GM12878 (cell line): ENCODE measurements around the gene CCDC97. TPM values are rescaled to one million over a fixed set of nuclear protein-coding genes. Genes with fewer than 3 reads are reported as not detected.

ENCODE experiments used
- ASH2L ChIP-seq: fragments of 300-600, 200-600 bp; sonication (generic); IDR thresholded peaks from 2 replicates; pipeline ENCODE4 v1.6.1; 2017; ENCODE audit warnings: low read depth, mild to moderate bottlenecking, borderline replicate concordance
- ATF2 ChIP-seq: IDR thresholded peaks from 2 replicates; pipeline ENCODE4 v1.6.1; 2012; ENCODE audit warnings: low read length, inconsistent platforms
- CREM ChIP-seq: IDR thresholded peaks from 2 replicates; pipeline ENCODE4 v1.6.1; 2014; ENCODE audit warnings: antibody characterized with exemption, low read depth
- IRF5 ChIP-seq: fragments of 450-650 bp; IDR thresholded peaks from 2 replicates; pipeline ENCODE4 v1.6.1; 2017; ENCODE audit warnings: borderline replicate concordance
- NFYA ChIP-seq: IDR thresholded peaks from 2 replicates; pipeline ENCODE4 v1.6.1; 2011; ENCODE audit warnings: low read depth, mild to moderate bottlenecking, low read length, improper control_type of control experiment, borderline replicate concordance
- PBX3 ChIP-seq: IDR thresholded peaks from 2 replicates; pipeline ENCODE4 v1.6.1; 2011; ENCODE audit warnings: mild to moderate bottlenecking, low read depth, low read length, moderate library complexity; ENCODE audit not compliant: insufficient replicate concordance
- POLR2AphosphoS2 ChIP-seq: IDR thresholded peaks from 2 replicates; pipeline ENCODE4 v1.6.1; 2011; ENCODE audit warnings: low read depth, mild to moderate bottlenecking, low read length, improper control_type of control experiment, moderate library complexity
- RFX5 ChIP-seq: IDR thresholded peaks from 2 replicates; pipeline ENCODE4 v1.6.1; 2011; ENCODE audit warnings: low read depth, low read length, improper control_type of control experiment
- SMC3 ChIP-seq: IDR thresholded peaks from 2 replicates; pipeline ENCODE4 v1.6.1; 2011; ENCODE audit warnings: low read length, improper control_type of control experiment, borderline replicate concordance
- SREBF1 ChIP-seq: IDR thresholded peaks from 2 replicates; pipeline ENCODE4 v1.6.1; 2012; ENCODE audit warnings: mild to moderate bottlenecking, low read length
- STAT1 ChIP-seq: fragments of 450-650 bp; conservative IDR thresholded peaks from 2 replicates; pipeline ENCODE4 v1.6.1; 2014; ENCODE audit warnings: antibody characterized with exemption, mild to moderate bottlenecking
- TBL1XR1 ChIP-seq: IDR thresholded peaks from 2 replicates; pipeline ENCODE4 v1.6.1; 2012; ENCODE audit warnings: low read depth, low read length, improper control_type of control experiment
- WRNIP1 ChIP-seq: IDR thresholded peaks from 2 replicates; pipeline ENCODE4 v1.6.1; 2011; ENCODE audit warnings: low read depth, low read length, improper control_type of control experiment, borderline replicate concordance
- ZBED1 ChIP-seq: IDR thresholded peaks from 2 replicates; pipeline ENCODE4 v1.6.1; 2016; ENCODE audit warnings: borderline replicate concordance
- ZBTB40 ChIP-seq: fragments of 450-650 bp; IDR thresholded peaks from 2 replicates; pipeline ENCODE4 v1.6.1; 2016; ENCODE audit warnings: mild to moderate bottlenecking, moderate library complexity, borderline replicate concordance
- ZNF24 ChIP-seq: fragments of 450-650 bp; IDR thresholded peaks from 2 replicates; pipeline ENCODE4 v1.6.1; 2017; ENCODE audit warnings: antibody characterized with exemption, mild to moderate bottlenecking
- ZNF592 ChIP-seq: fragments of 450-650 bp; IDR thresholded peaks from 2 replicates; pipeline ENCODE4 v1.6.1; 2017; ENCODE audit warnings: mild to moderate bottlenecking, moderate library complexity
- polyA plus RNA-seq, 11 experiments: library from polyadenylated mRNA; depleted of rRNA in 4 of 11; unstranded in 6 of 11; stranded (reverse) in 5 of 11; fragments of >200 nt; fragmentation: Nextera tagmentation in 4 of 11; fragmentation: Illumina TruSeq in 1 of 11; extraction: Ambion mirVana in 4 of 11; extraction: Trizol in 1 of 11; gene quantifications; 1 replicate in 1 of 11; 2 replicates in 10 of 11; pipeline versions ENCODE4 v1.2.1 to v1.2.3, GENCODE V29; 2011 to 2016; ENCODE audit warnings: inconsistent platforms in 2 of 11, missing spikeins in 2 of 11, low read depth in 1 of 11
- total RNA-seq, 4 experiments: library from RNA; depleted of rRNA in 3 of 4; stranded (reverse); fragments of >200 nt in 3 of 4; fragmentation: Illumina TruSeq in 1 of 4; extraction: Trizol in 1 of 4; gene quantifications; 2 replicates each; pipeline versions ENCODE4 v1.2.1 to v1.2.3, GENCODE V29; 2013 to 2021

The CCDC97 gene
- total and polyA plus RNA-seq, 10 of the 15 experiments (the other 5 are each of a cell fraction or from before 2014, with no cell fraction given), result 1.8 to 34.1 (median 18.8) TPM

DNA sequence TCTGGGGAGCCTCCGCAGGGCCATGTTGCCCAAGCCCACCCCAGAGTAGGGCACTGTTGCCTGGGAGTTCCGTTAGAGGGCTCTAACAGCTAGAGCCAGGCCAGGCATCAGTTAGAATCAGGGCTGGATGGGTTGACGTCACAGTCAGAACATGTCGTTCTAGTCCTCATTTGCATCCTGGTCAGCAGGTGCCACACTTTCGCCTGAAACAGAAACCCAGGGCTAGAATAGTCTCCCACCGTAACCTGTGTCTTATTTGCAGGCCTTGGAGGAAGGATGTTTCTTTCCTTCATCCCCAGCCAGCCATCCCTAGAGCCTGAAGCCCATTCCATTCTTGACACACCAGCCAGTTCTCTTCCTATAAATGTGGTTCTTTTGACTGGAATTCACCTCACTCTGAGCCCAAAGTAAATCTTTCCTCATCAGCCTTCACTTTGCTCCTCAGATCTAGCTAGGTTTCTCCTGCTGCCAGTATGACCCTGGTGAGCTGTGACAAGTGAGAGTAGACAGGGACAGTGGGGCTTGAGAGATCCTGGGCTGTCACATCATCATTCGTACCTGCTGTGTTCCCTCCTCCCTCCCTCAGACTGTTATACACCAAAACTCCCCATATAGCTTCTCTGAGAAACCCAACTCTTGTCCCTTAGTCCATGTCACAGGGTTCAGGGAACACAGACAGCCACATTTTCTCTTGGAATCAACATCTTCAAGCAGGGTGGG, 12.2 kb upstream of the CCDC97 start (continued):
- TF ChIP-seq CREM, result peak; percentile 71
- no peak for TF ChIP-seq ASH2L
- no peak for TF ChIP-seq IRF5
- TF ChIP-seq ZNF24, result no peak
- TF ChIP-seq ATF2, result 0 out of 2 replicates have a peak, but pooled peaks have one; percentile 24
- TF ChIP-seq NFYA, result no peak
- TF ChIP-seq POLR2AphosphoS2, result no peak
- TF ChIP-seq STAT1, result no peak
- no peak for TF ChIP-seq SMC3
- no peak for TF ChIP-seq RFX5
- TF ChIP-seq ZBTB40, result no peak
- TF ChIP-seq PBX3, result no peak
- no peak for TF ChIP-seq ZNF592
- no peak for TF ChIP-seq SREBF1
- no peak for TF ChIP-seq WRNIP1
- no peak for TF ChIP-seq ZBED1
- no peak for TF ChIP-seq TBL1XR1
